NCI-H1105 treated with DMSO at 0.1 percent for 48 hours (cell line): Measurements from ENCODE around the gene ACOX3.

Source experiments
- DNase-seq: peaks from one replicate; lab custom pipeline; 2025; lab: John Stamatoyannopoulos, UW

ACOX3 gene

GRCh38 chr4:8334786-8335460, 105.6 kb downstream of the ACOX3 start:
- DNase-seq: no peak

GRCh38 chr4:8333726-8334460, 106.6 kb downstream of the ACOX3 start:
- no peak for DNase-seq

- DNase-seq: no peak
Measured at GRCh38 chr4:8332891-8333331, 107.6 kb downstream of the ACOX3 start.

- no peak for DNase-seq
Measured at GRCh38 chr4:8332038-8332857, 108.3 kb downstream of the ACOX3 start.

- no peak for DNase-seq
Measured at GRCh38 chr4:8331575-8331955, 109.0 kb downstream of the ACOX3 start.

- no peak for DNase-seq
Measured at GRCh38 chr4:8330821-8331574, 109.5 kb downstream of the ACOX3 start.

GRCh38 chr4:8329859-8330761, 110.4 kb downstream of the ACOX3 start:
- no peak for DNase-seq

- no peak for DNase-seq
Measured at GRCh38 chr4:8329560-8329858, 111.0 kb downstream of the ACOX3 start.

GRCh38 chr4:8328866-8329559, 111.5 kb downstream of the ACOX3 start:
- DNase-seq: no peak

GRCh38 chr4:8328456-8328855, 112.1 kb downstream of the ACOX3 start:
- no peak for DNase-seq

GRCh38 chr4:8326206-8326605, 114.3 kb downstream of the ACOX3 start:
- DNase-seq: no peak

GRCh38 chr4:8325291-8325973, 115.1 kb downstream of the ACOX3 start:
- DNase-seq: no peak

- DNase-seq: no peak
Measured at GRCh38 chr4:8324640-8325239, 115.8 kb downstream of the ACOX3 start.

- DNase-seq: no peak
Measured at GRCh38 chr4:8323947-8324555, 116.5 kb downstream of the ACOX3 start.

GRCh38 chr4:8322794-8323704, 117.5 kb downstream of the ACOX3 start:
- no peak for DNase-seq

- DNase-seq: no peak
Measured at GRCh38 chr4:8321771-8322170, 118.8 kb downstream of the ACOX3 start.

GRCh38 chr4:8321220-8321619, 119.3 kb downstream of the ACOX3 start:
- DNase-seq: no peak

- no peak for DNase-seq
Measured at GRCh38 chr4:8320386-8320750, 120.2 kb downstream of the ACOX3 start.
